CD4-positive, alpha-beta T cell treated with Interferon gamma for 1 hour (primary cell): Measurements from ENCODE around the gene HMGCS2.
A peak's percentile ranks its signal among the peaks of the same experiment; 100 is the strongest.

ENCODE experiments used
- DNase-seq: peaks from one replicate; pipeline ENCODE4 v3.0.0-alpha.2; 2020

HMGCS2 gene

DNA sequence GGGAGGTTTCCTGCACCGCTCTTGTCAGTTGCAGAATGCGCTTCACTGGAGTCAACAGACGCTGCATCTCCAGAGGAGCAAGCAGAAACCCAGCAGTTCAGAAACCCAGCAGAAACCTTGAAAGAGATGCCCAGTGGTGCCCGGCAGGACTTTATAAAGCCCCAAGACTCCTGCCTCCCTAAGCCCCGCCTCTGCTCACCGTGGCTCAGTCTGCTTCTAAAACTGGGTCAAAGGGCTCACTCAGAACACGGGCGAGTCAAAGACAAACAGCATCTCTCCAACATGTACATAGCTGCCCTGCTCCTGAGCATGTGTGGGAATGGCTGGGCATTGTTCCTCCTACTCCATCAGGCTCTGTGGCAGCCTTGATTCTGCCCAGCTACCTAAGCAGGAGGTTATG lies at the start of gene HMGCS2:
Gene HMGCS2, minus strand, starts transcription at position 128 of the 400 bp plus-strand sequence. Its CDS starts 61 bp downstream, at position 67.
- no peak for DNase-seq

DNA sequence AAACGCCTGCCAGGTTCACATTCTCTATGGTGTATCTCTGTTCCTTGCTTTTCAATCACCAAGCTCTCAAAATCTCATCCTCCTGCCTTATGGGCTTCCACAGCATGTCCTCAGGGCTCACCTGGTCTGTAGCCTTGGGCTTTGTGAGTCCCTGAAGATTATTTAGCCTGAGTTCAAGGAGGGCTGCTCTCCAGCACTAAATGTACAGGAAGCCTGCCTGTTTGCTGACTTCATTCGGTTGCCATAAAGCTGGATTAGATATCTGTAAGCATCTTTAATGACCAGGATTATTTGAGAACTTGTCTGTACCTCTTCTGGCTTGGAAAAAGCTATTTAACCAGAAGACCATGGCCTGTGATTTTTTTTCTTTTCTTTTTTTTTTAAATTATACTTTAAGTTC lies 49.5 kb upstream of the HMGCS2 start:
- DNase-seq = no peak

DNA sequence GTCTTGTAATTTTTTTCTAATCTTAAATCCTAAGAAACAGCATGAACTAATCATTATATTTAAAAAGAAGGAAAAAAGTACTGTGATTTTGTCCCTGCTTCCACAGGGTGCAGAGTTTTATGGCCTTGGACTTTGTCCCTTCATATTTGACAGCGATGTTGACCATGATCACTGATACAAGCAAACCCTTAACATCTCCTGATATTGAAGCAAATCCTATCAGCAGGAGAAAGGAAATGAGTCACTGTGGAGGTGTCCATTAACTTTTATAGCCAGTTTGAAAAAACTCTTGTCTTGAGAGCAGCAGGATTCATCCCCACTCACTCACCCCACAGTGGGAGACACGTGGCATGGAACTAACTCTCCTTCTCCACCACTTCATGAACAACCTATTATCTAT lies 47.7 kb upstream of the HMGCS2 start:
- no peak for DNase-seq

DNA sequence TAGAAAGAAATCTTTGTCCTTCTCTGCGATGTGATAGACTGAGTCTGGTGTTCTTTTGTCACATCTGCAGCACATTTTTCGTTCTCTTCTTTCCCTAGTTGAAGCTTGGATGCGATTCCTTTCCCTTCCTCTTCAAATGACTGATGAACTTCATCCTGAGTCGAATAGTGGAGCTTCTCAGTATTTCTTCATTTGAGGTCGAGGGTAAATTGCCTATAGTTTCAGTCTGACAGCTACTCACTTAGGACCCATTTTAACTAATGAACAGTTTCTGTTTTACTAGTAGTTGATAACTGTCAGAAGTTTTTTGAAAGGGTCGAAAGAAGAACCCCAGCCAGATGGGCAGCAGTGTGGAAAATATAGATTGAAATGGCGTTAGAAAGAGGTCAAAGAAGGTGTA lies 47.2 kb upstream of the HMGCS2 start:
- no peak for DNase-seq

DNA sequence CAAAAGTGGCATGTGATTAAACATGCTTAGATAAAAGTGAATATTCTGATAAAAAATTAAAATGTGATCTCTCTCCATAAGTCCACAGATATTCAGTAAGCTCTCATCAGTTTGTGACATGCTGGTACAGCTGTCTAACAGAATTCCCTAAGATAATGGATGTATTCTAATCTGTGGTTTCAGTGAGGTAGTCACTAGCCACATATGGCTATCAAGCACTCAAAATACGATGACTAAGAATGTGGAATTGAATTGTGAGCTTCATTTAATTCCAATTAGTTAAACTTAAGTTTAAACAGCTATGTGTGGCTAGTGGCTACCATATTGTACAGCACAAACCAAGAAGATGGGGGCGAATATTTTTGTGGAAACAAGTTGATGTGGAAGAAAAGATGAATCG lies 46.7 kb upstream of the HMGCS2 start:
- DNase-seq = no peak

DNA sequence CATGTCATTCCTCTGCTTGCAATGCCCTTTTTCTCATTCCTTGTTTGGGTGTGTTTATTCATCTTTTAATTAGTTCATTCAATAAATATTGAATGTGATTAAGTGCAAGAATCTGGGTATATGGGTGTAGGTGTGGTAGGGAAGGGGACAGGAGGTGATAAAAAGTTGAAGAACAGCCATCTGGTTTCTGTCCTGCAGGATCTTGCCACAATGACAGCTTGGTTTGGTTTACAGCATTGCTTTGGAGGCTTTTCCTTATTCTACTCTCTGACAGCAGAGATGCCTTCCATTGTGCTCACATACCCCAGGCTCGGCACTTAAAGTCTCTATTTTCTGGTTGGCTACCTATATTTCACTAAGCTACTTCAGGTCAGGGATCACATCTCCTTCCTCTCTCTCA lies 45.6 kb upstream of the HMGCS2 start:
- DNase-seq = no peak

DNA sequence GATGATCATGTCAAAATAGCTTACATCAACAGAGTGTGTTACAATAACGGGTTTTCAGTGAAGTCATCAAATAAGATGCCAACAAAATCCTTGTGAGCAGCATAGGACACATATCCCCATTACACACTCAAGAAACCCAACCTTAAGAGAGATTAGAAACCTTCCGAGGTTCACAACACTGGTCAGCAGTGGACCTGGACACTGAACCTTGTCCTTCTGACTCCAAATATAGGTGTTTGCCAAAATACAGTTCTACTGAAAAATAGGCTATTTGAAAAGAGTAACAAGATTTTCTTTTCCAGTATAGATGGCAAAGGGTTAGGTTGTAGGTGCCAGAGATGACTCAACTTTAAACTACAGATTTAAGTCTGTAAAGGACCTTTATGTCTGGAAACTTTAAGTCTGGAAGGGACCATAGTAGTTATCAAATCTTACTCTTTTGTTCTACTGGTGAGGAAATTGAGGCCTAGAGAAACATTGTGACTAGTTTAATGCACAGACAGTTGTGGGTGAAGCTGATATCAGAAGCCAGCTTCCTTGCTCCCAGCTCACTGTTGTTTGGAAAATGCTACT lies 43.4 kb upstream of the HMGCS2 start:
- no peak for DNase-seq

DNA sequence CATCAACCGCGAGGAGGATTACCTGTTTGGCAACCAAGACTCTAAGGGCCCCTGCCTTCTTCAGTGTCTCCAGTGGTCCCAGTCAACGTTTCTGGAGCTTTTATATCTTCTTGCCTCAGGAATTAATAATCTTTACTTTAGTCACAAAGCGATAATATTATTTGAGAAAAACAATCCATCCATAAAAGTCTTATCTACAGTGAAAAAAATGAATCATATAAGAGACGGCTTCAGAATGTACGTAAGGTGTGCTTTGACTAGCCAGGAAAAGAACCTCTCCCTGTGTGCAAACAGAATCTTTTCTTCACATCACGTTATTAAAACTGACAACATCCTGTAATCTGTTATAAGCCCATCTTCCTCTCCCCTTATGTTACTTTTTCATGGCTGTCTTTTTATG lies 42.7 kb upstream of the HMGCS2 start, which contains the start of gene REG4:
Gene REG4, minus strand, starts transcription at position 74 of the 400 bp plus-strand sequence. CDS start 2,691 bp downstream, outside the sequence.
- no peak for DNase-seq

DNA sequence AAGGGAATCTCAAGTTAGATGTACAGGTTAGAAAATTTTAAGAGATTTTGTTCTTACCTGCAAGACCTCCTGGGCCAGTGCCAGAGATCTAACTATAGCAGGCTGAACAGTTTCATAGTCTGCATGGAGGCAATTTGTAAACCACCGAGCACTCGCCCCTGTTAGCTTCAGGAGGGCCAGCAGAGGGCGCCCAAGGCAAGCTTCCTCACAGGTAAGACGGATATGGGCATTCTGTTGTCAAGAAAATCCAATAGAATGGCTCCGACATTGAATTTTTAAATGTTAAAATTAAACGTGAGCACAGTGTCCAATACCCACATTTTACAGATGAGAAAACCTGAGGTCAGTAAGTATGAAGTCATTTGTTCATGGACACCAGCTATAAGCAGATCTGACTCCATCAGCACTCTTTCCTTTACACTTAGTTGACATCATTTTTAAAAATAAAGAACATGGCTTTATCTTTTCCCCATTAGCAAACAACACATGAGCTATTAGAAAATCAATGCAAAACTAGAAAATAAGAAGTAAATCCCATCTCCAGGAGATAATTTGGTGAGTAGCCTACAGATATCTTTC lies 40.4 kb upstream of the HMGCS2 start:
- peak; percentile 53 for DNase-seq

DNA sequence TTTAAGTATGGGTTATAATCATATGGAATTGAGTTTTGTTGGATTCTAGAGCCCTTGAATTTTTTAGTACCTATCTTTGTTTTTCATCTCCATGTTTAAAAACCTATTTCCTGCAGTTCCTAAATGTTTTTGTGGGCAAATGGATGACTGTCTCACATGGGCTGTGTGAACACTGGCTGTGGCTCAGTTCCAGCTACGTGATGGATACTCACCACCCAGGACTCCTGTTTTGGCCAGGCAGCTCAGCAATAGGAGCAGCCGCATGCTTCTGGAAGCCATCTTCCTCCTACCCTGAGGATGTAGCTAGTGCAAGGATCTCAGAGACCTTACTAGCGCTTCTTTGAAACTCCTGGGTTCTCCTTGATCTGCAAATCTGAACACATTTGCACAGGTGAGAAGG lies 39.8 kb upstream of the HMGCS2 start:
- no peak for DNase-seq

DNA sequence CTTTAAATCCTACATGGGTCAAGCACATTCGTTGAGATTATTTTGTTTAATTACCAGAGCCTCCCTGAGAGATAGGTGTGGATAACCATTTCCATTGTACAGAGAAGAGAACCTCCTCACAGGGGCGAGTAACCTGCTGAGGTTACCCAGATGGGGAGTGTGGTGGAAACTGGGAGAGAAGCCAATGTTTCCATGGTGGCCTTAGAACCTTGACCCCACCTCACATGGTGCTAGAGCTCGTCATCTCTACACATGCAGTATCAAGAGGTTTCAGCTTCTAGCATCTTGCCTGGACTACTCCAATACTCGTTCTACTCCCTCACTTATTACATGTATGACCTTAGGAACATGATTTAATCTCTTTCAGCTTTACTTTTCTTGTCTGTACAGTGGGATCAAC lies 37.8 kb upstream of the HMGCS2 start:
- no peak for DNase-seq

DNA sequence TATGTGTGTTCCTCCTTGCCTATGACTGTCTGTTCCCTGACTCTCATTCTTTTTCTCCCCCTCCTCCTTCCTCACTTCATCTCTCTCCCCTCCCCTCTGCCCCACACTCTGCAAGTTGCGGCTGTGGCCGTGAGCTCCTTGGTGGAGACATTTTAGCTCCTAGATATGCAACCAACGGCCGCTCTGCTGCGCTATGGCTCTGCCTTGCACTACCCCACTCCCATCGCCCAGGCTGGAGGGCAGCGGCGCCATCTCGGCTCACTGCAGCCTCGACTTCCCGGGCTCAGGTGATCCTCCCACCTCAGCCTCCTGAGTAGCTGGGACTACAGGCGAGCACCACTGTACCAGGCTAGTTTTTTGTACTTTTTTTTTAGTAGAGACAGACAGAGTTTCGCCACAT lies 37.0 kb upstream of the HMGCS2 start:
- no peak for DNase-seq

DNA sequence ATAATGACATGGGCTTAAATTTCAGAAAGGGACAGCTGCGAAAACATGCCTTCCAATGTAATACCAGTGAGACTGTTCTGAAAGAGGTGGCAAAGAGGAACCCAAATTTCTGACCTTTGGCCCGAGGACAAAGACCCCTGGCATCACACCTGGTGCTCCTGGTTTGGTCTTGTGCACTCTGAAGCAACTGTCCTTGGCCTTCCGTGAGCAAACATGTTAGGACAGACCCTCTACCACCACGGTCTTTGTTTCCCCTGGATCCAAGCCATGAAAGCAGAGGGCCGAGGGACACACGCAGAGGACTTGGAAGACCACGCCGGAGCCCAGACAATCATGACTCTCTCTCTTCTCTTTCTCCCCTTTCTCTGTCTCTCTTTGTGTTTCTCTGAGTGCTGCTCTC lies 36.5 kb upstream of the HMGCS2 start:
- no peak for DNase-seq

DNA sequence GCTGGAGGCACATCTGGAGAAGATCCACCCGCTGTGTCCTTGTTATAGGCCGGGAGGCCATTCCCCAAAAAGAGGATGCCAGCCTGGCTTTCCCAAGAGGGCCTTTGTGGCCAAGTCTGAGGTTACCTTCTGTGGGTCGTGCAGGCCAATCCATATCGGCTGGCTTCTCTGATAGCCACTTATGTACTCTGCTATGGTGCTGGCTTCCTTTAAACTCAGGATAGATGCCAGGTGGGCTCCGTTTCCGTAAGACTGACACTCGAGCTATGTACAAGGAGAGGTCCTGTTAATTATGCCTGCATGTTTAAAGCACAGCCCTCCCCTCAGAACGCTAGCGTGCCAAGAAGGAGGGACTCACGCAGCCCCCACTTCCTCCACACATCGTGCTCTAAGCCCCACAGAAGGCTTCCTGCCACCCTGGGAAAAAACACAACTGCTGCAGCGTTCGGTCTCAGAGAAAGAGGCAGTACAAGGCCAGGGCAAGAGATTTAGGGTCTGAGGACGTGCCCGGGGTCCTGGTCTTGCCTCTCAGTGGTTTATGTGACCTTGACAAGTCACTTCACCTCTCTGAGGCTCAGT lies 31.0 kb upstream of the HMGCS2 start:
- DNase-seq = no peak

DNA sequence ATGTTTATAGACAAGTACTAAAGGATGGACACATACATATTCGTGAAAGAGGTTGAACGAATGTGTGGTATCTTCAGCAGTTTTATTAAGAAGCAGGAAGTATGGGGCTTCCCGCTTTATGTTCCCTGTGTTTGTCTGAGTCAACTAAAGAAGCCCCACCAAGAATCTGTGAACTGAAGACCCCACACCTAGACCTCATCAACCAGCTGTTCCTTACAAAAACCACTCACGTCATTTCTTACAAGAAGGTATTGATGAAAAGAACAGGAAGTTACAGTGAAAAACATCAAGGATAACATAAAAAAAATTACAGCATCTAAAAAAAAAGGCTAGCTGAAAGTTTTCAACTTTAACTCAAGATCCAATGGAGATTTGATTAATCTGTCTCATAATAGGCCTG lies 30.3 kb upstream of the HMGCS2 start:
- DNase-seq = no peak

DNA sequence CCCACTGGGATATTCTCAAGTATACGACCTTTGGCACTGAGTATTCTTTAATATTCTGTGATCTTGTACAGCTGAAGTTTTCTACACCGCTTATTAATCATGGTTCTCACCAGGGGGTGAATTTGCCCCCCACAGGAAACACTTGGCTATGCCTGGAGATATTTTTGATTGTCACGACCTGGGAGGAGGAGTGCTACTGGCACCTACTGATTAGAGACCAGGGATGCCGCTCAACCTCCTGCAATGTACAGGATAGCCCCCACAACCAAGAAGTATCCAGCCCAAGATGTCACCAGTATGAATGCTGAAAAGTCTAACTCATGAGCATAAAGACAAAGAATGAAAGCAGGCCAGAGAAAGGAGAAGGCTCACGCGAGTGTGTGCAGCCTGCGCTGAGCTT lies 28.9 kb upstream of the HMGCS2 start:
- DNase-seq = no peak

DNA sequence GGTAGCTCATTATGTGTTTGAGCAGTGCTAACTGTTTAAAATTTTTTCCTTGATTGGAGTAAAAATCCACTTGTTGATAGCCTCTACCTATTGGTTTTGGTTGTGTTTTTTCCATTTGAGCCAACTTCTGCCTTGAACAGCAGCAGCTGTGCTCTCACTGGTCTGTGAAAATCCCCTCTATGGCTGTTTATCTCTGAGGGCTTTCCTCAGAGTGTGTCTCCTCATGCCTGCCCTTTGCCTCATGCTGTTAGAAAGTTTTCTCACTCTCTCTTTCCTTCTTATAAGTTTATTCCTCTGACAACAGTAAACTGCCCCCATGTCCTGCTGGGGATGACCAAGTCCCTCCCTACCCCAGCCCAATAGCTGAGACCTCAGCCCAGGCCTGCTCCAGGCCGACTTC lies 28.5 kb upstream of the HMGCS2 start:
- no peak for DNase-seq

DNA sequence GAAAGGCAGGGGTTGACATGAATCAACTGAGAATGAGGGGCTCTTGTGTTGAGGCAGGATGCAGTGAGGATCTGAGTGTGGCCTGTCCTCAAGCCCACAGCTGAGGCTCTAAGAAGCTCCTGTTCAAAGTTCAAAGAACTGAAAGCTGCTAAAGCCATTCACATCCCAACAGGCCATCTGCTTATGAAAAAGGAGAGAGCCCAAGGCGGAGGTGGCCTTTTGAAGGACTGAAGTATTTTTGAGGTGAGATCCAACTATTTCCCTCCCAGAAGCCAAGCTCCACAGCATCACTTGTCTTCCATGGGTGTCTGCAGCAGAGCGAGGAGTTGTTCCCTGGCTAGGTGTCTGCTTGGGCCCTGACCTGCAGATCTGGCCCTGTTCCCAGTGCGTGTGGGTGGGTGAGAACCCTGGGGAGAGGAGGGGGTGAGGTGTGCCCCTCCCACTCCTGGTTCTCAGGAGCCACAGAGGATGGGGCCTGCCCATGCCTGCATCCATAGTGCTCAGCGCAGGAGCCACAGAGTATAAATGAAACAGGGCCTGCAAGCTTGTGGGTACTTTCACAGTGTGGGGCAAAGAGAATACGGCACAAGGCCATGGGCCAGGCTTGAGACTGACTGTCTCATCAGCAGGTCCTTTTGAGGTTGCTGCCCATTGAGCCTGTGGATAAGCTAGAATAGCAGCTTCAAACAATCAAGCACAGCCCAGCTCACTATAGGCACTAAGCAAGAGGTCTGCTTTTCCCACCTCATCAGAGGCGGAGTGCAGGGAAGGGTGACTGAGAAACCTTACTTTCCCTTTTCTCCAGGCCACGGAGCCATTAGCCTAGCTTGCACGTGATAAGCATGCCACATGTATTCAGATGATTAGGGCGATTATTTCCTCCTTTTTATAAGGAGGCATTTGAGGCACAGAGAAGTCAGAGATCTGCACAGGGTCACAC lies 26.8 kb upstream of the HMGCS2 start:
- no peak for DNase-seq

DNA sequence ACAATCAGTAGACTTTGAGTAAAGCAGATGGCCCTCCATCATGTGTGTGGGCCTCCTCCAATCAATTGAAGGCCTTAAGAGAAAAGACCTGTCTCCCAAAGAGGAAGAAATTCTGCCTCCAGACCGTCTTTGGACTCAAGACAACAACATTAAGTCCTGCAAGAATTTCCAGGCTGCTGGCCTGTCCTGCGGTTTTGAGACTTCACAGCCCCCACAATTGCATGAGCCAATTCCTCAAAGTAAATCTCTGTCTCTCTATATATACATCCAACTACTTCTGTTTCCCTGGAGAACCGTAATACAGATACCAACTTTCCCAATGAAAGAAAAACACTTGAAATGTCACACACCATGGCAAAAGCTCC lies 26.2 kb upstream of the HMGCS2 start:
- no peak for DNase-seq

DNA sequence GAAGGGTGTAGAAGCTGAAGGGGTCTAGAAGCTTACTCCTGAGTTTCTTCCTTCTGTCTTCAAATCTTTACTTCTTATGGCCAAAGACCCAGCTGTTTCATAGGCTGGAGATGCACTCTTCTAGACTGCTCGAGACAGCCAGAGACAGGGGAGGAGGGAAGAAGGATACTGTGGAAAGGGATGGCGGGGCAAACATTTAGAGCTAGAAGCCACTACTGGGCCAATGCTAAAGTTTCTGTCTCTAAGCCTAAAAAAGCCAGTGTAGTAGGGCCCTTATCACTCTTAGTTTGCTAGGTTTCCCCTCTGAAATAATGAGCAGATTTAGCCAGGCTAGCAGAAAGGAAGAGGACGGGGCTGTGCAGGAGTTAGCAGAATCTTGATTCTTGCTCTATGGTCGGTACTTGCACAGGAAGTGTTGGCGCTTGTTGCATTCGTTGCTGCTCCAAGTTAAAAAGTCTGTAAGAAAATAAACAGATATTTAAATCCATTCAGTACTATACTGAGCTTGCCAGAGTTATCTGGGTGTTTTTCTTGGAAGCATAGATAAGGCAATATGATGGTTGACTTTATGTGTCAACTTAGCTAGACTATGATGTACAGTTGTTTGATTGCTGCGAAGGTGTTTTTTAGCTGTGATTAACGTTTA lies 25.6 kb upstream of the HMGCS2 start:
- DNase-seq = no peak

DNA sequence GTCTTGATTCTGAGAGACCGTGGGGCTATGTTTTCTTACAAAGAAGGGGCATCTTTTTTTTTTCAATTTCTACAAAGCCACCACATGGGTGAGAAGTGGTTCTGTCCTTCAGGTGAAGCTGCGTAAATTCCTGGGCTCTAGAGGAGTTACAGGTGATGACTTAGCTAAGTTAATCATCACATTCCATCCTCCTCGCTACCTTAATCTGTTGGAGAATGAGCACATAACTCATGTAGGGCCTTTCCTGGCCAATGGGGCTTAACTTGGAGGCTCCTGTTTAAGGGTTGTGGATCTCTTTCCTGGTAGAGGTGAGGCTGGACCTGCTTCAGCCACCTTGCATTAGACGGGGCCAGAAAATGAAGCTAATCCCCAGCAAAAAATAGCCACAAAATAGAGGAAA lies 22.7 kb upstream of the HMGCS2 start:
- no peak for DNase-seq

DNA sequence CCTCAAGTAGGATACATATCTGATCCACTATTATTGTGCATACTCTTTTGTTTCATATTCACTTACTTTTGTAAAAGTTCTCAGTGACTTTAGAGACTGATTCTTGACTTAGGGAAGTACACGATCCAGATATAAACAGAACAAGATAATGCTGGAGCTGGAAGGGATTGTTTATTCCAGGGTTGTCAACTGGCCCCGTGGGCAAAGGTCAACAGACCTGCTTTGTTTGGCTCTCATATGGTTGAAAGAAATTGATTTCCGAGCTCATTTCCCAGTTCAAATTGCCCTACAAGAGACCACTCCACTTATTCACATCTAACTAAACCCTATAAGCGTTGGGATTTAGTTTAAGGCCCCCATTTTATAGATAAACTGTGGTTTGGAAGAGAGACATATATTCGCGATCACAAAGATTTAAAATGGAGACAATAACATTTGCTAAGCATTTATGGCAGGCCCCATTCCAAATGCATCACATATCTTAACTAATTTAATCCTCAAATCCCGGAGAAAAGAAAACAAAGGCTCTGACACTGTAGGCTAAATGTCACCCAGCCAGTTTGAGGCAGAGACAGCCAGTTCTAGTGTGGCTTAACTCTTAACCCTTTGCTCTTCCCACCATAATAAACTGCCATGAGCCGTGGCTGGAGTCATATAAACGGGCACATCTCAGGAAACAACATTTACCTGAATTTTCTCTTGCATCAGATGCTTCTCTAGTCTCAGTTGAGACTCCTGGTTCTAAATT lies 21.9 kb upstream of the HMGCS2 start:
- no peak for DNase-seq

DNA sequence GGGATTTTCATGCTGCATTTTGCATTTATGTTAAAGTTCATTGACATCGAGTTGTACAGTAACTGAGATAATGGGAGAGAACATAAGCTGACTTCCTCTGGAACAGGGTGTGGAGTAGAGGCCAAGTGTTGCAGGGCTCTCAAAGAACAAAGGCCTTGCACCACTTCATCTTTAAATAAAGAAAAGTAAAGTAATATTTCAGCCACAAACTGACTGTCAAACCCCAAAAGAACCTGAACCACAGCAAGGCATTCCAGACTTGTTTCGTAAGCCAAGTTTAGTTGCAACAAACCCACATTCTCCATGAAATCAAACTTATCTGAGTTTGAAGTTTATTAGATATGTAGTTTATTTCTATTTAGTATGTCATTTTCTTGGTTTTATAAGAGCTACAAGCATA lies 19.1 kb upstream of the HMGCS2 start:
- no peak for DNase-seq
